Upper lobe of right lung (tissue), 1 donor: Measurements from ENCODE around the gene FXYD6. TPM values are rescaled to one million over a fixed set of nuclear protein-coding genes. Genes with fewer than 3 reads are reported as not detected.

Source experiments
- ATAC-seq: fragments of 200-7000 bp; cut with Tn5 transposase; one replicate; pipeline ENCODE4 v1.9.1; 2020; ENCODE audit warnings: mild to moderate bottlenecking, moderate library complexity
- DNase-seq: peaks from one replicate; pipeline ENCODE4 v3.0.0-alpha.2; 2020
- H3K27ac ChIP-seq: fragments of 200-600 bp; one replicate; pipeline ENCODE4 v1.8.0; 2022
- H3K27me3 ChIP-seq: fragments of 200-600 bp; one replicate; pipeline ENCODE4 v1.8.0; 2022; ENCODE audit warnings: mild to moderate bottlenecking
- H3K36me3 ChIP-seq: fragments of 200-600 bp; one replicate; pipeline ENCODE4 v1.8.0; 2022
- H3K4me1 ChIP-seq: fragments of 200-600 bp; one replicate; pipeline ENCODE4 v1.8.0; 2022
- H3K4me3 ChIP-seq: fragments of 200-600 bp; one replicate; pipeline ENCODE4 v1.8.0; 2022; ENCODE audit warnings: mild to moderate bottlenecking
- H3K9me3 ChIP-seq: fragments of 200-600 bp; one replicate; pipeline ENCODE4 v1.8.0; 2022
- CTCF ChIP-seq: fragments of 200-600 bp; IDR thresholded peaks from one replicate; pipeline ENCODE4 v1.8.0; 2022; ENCODE audit warnings: antibody characterized with exemption
- intact Hi-C: fragments of 100-400 bp; cut with DNase I; formaldehyde crosslinking; loops from one replicate; pipeline ENCODE4 v1.11.0; 2022
- total RNA-seq: library from RNA; stranded (reverse); fragmentation: NEBNext Ultra II Directional; extraction: Animal tissue kit (Norgen Biotek cat#: 25700); gene quantifications from one replicate; pipeline ENCODE4 v1.2.1, GENCODE V29; 2021
- donor health status: DM: no; HTN: yes; CAD: no; lungs with severe emphysema.

The FXYD6 gene
- total RNA-seq, 1 donor from 2014 or later, result 59.0 TPM

DNA sequence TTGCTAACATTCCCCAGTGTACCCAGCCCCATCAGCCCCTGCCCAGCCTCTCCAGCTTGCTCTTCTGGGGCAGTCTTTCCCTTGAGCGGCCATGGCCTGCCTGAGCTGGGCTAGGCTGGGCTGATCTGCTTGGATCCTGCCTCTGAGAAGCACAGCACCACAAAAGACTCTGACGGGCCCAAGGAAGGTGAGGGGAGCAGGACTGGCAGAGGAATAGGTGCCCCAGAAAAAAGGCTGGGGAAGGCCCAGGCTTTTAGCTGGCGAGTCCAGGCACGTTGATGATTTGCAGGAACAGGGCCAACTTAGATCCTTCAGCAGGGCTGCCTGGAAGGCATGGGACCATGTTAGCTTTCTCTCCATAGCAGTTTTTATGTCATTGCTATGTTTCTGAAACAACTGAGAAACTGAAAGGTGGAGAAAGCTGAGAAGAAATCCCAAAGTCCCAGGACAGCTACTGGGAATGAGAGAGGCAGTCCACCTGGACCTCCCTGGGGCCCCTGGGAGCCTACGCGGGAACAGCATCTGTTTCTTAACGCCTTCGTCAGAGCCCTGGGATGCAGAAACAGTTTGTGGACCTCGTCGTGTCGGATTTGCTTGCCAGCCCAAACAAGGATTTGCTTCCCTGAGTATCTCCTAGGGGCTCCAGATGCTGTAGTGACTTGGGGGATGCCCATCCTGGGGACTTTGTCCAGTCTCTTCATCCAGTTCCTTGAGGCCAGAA, 24.4 kb upstream of the FXYD6 start:
- H3K36me3 ChIP-seq, result no peaks in the 10 kb centered on the region
- DNase-seq (peak; percentile 58), ATAC-seq (no peak)
- no peak for TF ChIP-seq CTCF
- no peaks in the 10 kb centered on the region for H3K4me1 ChIP-seq
- no peaks in the 10 kb centered on the region for H3K9me3 ChIP-seq
- H3K4me3 ChIP-seq, result no peak overlapping the region
- intact Hi-C loops, result no loop called here
- H3K27me3 ChIP-seq, result no peaks in the 10 kb centered on the region
- H3K27ac ChIP-seq, result no peak overlapping the region

DNA sequence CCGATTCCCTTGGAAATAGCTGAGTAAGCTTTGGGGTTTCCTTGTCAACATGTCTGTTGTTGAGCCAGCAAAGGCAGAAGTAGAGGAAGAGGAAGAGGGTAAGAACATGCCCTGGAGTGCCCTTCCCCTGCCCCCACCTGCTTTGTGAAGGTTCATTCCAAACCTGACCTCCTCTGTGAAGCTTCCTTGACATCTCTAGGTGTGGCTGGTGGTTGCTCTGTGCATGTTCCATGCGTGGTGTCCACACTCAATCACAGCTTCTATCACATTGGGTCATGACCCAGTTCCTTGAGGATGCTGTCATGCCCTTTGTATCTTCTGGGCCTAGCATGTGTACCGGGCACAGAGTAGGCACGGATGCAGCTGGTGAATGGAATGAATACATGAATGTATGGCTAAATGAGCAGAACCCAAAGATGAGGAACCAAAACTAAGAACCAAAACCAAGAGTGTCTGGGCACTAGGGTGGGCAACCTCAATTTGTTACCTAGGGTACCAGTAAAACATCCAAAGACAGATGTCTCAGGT, 23.7 kb upstream of the FXYD6 start:
- Histone ChIP-seq H3K4me1 (no peaks in the 10 kb centered on the region), H3K27me3 (peaks cover 1% of the 10 kb centered on the region), H3K9me3 (no peaks in the 10 kb centered on the region), H3K27ac (no peak overlapping the region), H3K4me3 (no peak overlapping the region), H3K36me3 (no peaks in the 10 kb centered on the region)
- intact Hi-C loops, result no loop called here
- TF ChIP-seq CTCF, result no peak
- peak; percentile 43 for ATAC-seq
- no peak for DNase-seq

DNA sequence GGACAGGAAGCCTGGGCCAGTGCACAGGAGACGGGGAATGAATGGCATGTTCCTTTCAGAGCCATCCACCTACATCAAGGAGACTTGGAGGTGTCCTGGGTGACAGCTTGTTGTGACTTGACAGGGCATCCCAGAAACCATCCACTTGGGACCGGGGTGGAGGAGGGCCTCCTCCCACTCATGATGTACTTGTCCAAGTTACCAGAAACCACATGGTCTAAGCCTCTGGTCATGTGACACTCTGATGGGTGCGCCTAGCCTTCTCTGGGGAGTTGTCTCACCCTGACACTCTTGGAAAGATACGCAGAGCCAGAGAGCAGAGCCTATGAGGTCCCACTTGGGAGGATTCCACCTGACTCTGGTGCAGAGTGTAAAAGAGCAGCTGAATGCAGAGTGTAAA, 21.6 kb upstream of the FXYD6 start:
- no peak overlapping the region for H3K4me3 ChIP-seq
- DNase-seq (no peak), ATAC-seq (peak; percentile 19)
- H3K27me3 ChIP-seq, result peaks cover 9% of the 10 kb centered on the region
- no peaks in the 10 kb centered on the region for H3K36me3 ChIP-seq
- intact Hi-C loops, result no loop called here
- H3K27ac ChIP-seq, result no peak overlapping the region
- no peaks in the 10 kb centered on the region for H3K4me1 ChIP-seq
- no peaks in the 10 kb centered on the region for H3K9me3 ChIP-seq
- no peak for TF ChIP-seq CTCF

GRCh38 chr11:117892651-117893050, 16.2 kb upstream of the FXYD6 start:
- Histone ChIP-seq H3K27ac (no peak overlapping the region), H3K4me1 (no peaks in the 10 kb centered on the region), H3K4me3 (no peak overlapping the region), H3K36me3 (no peaks in the 10 kb centered on the region), H3K27me3 (peaks cover 9% of the 10 kb centered on the region), H3K9me3 (no peaks in the 10 kb centered on the region)
- ATAC-seq (no peak), DNase-seq (no peak)
- TF ChIP-seq CTCF, result no peak
- intact Hi-C loops, result no loop called here

DNA sequence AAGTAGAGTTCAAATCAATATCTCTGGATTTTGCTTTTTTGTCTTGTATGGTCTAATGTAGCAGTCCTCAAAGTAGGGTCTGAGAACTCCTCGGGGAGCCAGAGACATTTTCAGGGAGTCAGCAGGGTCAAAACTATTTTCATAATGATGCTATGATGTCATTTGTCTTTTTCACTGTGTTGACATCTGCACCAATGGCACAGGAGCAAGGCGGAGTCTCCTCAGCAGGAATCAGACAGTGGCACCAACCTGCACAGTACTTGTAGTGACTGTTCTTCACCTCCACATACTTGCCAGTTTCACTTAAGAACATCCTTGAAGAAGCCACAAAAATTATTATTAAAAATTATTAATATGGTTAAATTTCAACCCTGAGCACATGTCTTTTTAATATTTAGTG, 14.9 kb upstream of the FXYD6 start:
- Histone ChIP-seq H3K9me3 (no peaks in the 10 kb centered on the region), H3K27me3 (peaks cover 9% of the 10 kb centered on the region), H3K27ac (no peak overlapping the region), H3K4me1 (peaks cover 2% of the 10 kb centered on the region), H3K4me3 (no peak overlapping the region), H3K36me3 (no peaks in the 10 kb centered on the region)
- no peak for DNase-seq
- no peak for TF ChIP-seq CTCF
- intact Hi-C loops, result no loop called here
- ATAC-seq, result no peak
